HUES48 (cell line): ENCODE measurements around the gene TRIO.

Source experiments
- H3K27ac ChIP-seq: one replicate; pipeline ENCODE4 v1.7.0; 2013; ENCODE audit warnings: low read depth, low read length, inconsistent platforms
- H3K27me3 ChIP-seq: 2 replicates; pipeline ENCODE4 v1.6.1; 2013; ENCODE audit warnings: mild to moderate bottlenecking, low read length; ENCODE audit not compliant: control insufficient read depth, insufficient read depth
- H3K36me3 ChIP-seq: 2 replicates; pipeline ENCODE4 v1.6.1; 2013; ENCODE audit warnings: low read length; ENCODE audit not compliant: control insufficient read depth, insufficient read depth
- H3K4me1 ChIP-seq: 2 replicates; pipeline ENCODE4 v1.6.1; 2013; ENCODE audit warnings: mild to moderate bottlenecking, low read length; ENCODE audit not compliant: control insufficient read depth, insufficient read depth
- H3K4me3 ChIP-seq: 2 replicates; pipeline ENCODE4 v1.5.1; 2013; ENCODE audit warnings: mild to moderate bottlenecking, low read depth, low read length
- H3K9ac ChIP-seq: 2 replicates; pipeline ENCODE4 v1.6.1; 2013; ENCODE audit warnings: mild to moderate bottlenecking, low read depth, low read length, moderate library complexity
- H3K9me3 ChIP-seq: 2 replicates; pipeline ENCODE4 v1.6.1; 2013; ENCODE audit warnings: low read length; ENCODE audit not compliant: control insufficient read depth, insufficient read depth

Gene TRIO

GRCh38 chr5:14400085-14400484, 256.9 kb downstream of the TRIO start:
- Histone ChIP-seq H3K9me3 (no peaks in the 10 kb centered on the region), H3K4me3 (no peak overlapping the region), H3K36me3 (peaks cover 59% of the 10 kb centered on the region), H3K27ac (peak overlapping the region; percentile 60), H3K9ac (no peak overlapping the region), H3K4me1 (no peaks in the 10 kb centered on the region), H3K27me3 (no peaks in the 10 kb centered on the region)

- H3K27ac ChIP-seq, result no peak overlapping the region
- H3K9me3 ChIP-seq, result no peaks in the 10 kb centered on the region
- H3K27me3 ChIP-seq, result no peaks in the 10 kb centered on the region
- H3K9ac ChIP-seq, result no peak overlapping the region
- no peak overlapping the region for H3K4me3 ChIP-seq
- peaks cover 55% of the 10 kb centered on the region for H3K36me3 ChIP-seq
- no peaks in the 10 kb centered on the region for H3K4me1 ChIP-seq
Measured at GRCh38 chr5:14400611-14401010, 257.5 kb downstream of the TRIO start.

- no peaks in the 10 kb centered on the region for H3K9me3 ChIP-seq
- peaks cover 61% of the 10 kb centered on the region for H3K36me3 ChIP-seq
- no peaks in the 10 kb centered on the region for H3K27me3 ChIP-seq
- no peak overlapping the region for H3K4me3 ChIP-seq
- no peaks in the 10 kb centered on the region for H3K4me1 ChIP-seq
- no peak overlapping the region for H3K27ac ChIP-seq
- no peak overlapping the region for H3K9ac ChIP-seq
Measured at GRCh38 chr5:14401639-14402038, 258.5 kb downstream of the TRIO start.

GRCh38 chr5:14402424-14402823, 259.3 kb downstream of the TRIO start:
- H3K4me3 ChIP-seq, result no peak overlapping the region
- H3K4me1 ChIP-seq, result no peaks in the 10 kb centered on the region
- H3K27me3 ChIP-seq, result no peaks in the 10 kb centered on the region
- no peaks in the 10 kb centered on the region for H3K9me3 ChIP-seq
- H3K9ac ChIP-seq, result no peak overlapping the region
- H3K36me3 ChIP-seq, result peaks cover 61% of the 10 kb centered on the region
- H3K27ac ChIP-seq, result no peak overlapping the region

GRCh38 chr5:14404780-14405179, 261.6 kb downstream of the TRIO start:
- H3K27me3 ChIP-seq, result no peaks in the 10 kb centered on the region
- H3K36me3 ChIP-seq, result peaks cover 57% of the 10 kb centered on the region
- no peaks in the 10 kb centered on the region for H3K4me1 ChIP-seq
- H3K27ac ChIP-seq, result no peak overlapping the region
- H3K4me3 ChIP-seq, result no peak overlapping the region
- no peak overlapping the region for H3K9ac ChIP-seq
- H3K9me3 ChIP-seq, result no peaks in the 10 kb centered on the region

- no peaks in the 10 kb centered on the region for H3K9me3 ChIP-seq
- H3K4me1 ChIP-seq, result no peaks in the 10 kb centered on the region
- H3K27ac ChIP-seq, result no peak overlapping the region
- no peak overlapping the region for H3K4me3 ChIP-seq
- H3K9ac ChIP-seq, result no peak overlapping the region
- H3K36me3 ChIP-seq, result peaks cover 57% of the 10 kb centered on the region
- H3K27me3 ChIP-seq, result no peaks in the 10 kb centered on the region
Measured at GRCh38 chr5:14405267-14405666, 262.1 kb downstream of the TRIO start.

GRCh38 chr5:14405706-14406553, 262.8 kb downstream of the TRIO start:
- Histone ChIP-seq H3K27ac (no peak overlapping the region), H3K4me1 (no peaks in the 10 kb centered on the region), H3K4me3 (no peak overlapping the region), H3K27me3 (no peaks in the 10 kb centered on the region), H3K9me3 (no peaks in the 10 kb centered on the region), H3K9ac (no peak overlapping the region), H3K36me3 (peaks cover 57% of the 10 kb centered on the region)

- Histone ChIP-seq H3K9me3 (no peaks in the 10 kb centered on the region), H3K27me3 (no peaks in the 10 kb centered on the region), H3K9ac (no peak overlapping the region), H3K4me1 (no peaks in the 10 kb centered on the region), H3K27ac (no peak overlapping the region), H3K4me3 (no peak overlapping the region), H3K36me3 (peaks cover 57% of the 10 kb centered on the region)
Measured at GRCh38 chr5:14406554-14406849, 263.4 kb downstream of the TRIO start.

GRCh38 chr5:14407051-14407450, 263.9 kb downstream of the TRIO start:
- H3K27ac ChIP-seq, result no peak overlapping the region
- H3K36me3 ChIP-seq, result peaks cover 53% of the 10 kb centered on the region
- H3K9me3 ChIP-seq, result no peaks in the 10 kb centered on the region
- no peak overlapping the region for H3K4me3 ChIP-seq
- no peaks in the 10 kb centered on the region for H3K4me1 ChIP-seq
- H3K27me3 ChIP-seq, result no peaks in the 10 kb centered on the region
- H3K9ac ChIP-seq, result no peak overlapping the region

GRCh38 chr5:14407746-14408175, 264.6 kb downstream of the TRIO start:
- Histone ChIP-seq H3K36me3 (peaks cover 59% of the 10 kb centered on the region), H3K4me1 (0 out of 2 replicates have a peak, but pooled peaks cover under 1% of the 10 kb centered on the region), H3K4me3 (no peak overlapping the region), H3K9ac (no peak overlapping the region), H3K9me3 (no peaks in the 10 kb centered on the region), H3K27ac (no peak overlapping the region), H3K27me3 (no peaks in the 10 kb centered on the region)

GRCh38 chr5:14408969-14409586, 265.9 kb downstream of the TRIO start:
- peaks cover 68% of the 10 kb centered on the region for H3K36me3 ChIP-seq

More at GRCh38 chr5:14408969-14409586, 265.9 kb downstream of the TRIO start:
- Histone ChIP-seq H3K4me3 (no peak overlapping the region), H3K9ac (no peak overlapping the region), H3K27me3 (no peaks in the 10 kb centered on the region), H3K9me3 (no peaks in the 10 kb centered on the region), H3K4me1 (0 out of 2 replicates have a peak, but pooled peaks cover 6% of the 10 kb centered on the region), H3K27ac (no peak overlapping the region)
